ENCODE data around the gene PAIP1.

GRCh38 chr5:43592363-43592762 lies 35.5 kb upstream of the PAIP1 start:
- TF ChIP-seq YY1 (IDR thresholded peaks at IDR 0.05; ENCODE audit: low read depth) (no peak), ZBTB7A (IDR thresholded peaks at IDR 0.05; ENCODE audit: low read depth) (no peak), EP300 (IDR thresholded peaks at IDR 0.05; ENCODE audit: borderline replicate concordance) (no peak), TCF12 (IDR thresholded peaks at IDR 0.05; ENCODE audit: low read depth) (no peak), CEBPB (IDR thresholded peaks at IDR 0.05) (no peak), TAF1 (IDR thresholded peaks at IDR 0.05; ENCODE audit: low read depth) (no peak), CREB1 (IDR thresholded peaks at IDR 0.05; ENCODE audit: low read depth) (no peak), USF1 (IDR thresholded peaks at IDR 0.05) (no peak), NFIC (IDR thresholded peaks at IDR 0.05) (no peak)
- TF ChIP-seq, protein P1, sequence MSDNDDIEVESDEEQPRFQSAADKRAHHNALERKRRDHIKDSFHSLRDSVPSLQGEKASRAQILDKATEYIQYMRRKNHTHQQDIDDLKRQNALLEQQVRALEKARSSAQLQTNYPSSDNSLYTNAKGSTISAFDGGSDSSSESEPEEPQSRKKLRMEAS (IDR thresholded peaks at IDR 0.05), result no peak
- TF ChIP-seq, protein P2, sequence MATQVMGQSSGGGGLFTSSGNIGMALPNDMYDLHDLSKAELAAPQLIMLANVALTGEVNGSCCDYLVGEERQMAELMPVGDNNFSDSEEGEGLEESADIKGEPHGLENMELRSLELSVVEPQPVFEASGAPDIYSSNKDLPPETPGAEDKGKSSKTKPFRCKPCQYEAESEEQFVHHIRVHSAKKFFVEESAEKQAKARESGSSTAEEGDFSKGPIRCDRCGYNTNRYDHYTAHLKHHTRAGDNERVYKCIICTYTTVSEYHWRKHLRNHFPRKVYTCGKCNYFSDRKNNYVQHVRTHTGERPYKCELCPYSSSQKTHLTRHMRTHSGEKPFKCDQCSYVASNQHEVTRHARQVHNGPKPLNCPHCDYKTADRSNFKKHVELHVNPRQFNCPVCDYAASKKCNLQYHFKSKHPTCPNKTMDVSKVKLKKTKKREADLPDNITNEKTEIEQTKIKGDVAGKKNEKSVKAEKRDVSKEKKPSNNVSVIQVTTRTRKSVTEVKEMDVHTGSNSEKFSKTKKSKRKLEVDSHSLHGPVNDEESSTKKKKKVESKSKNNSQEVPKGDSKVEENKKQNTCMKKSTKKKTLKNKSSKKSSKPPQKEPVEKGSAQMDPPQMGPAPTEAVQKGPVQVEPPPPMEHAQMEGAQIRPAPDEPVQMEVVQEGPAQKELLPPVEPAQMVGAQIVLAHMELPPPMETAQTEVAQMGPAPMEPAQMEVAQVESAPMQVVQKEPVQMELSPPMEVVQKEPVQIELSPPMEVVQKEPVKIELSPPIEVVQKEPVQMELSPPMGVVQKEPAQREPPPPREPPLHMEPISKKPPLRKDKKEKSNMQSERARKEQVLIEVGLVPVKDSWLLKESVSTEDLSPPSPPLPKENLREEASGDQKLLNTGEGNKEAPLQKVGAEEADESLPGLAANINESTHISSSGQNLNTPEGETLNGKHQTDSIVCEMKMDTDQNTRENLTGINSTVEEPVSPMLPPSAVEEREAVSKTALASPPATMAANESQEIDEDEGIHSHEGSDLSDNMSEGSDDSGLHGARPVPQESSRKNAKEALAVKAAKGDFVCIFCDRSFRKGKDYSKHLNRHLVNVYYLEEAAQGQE (IDR thresholded peaks at IDR 0.05; ENCODE audit: low read depth), result no peak

All from Ishikawa (cell line).